Endodermal cell (in vitro differentiated cells): ENCODE measurements around the gene DHX9. TPM values are rescaled to one million over a fixed set of nuclear protein-coding genes. Genes with fewer than 3 reads are reported as not detected.

Source experiments
- DNase-seq: peaks from one replicate; pipeline ENCODE4 v3.0.0-alpha.2; 2017
- H3K27ac ChIP-seq: 2 replicates; pipeline ENCODE4 v1.5.1; 2013; ENCODE audit warnings: mild to moderate bottlenecking, low read depth, low read length, moderate library complexity
- H3K27me3 ChIP-seq: 2 replicates; pipeline ENCODE4 v1.6.1; 2013; ENCODE audit warnings: mild to moderate bottlenecking, low read length, moderate library complexity; ENCODE audit not compliant: insufficient read depth, control insufficient read depth, poor library complexity, severe bottlenecking
- H3K36me3 ChIP-seq: 2 replicates; pipeline ENCODE4 v1.7.0; 2013; ENCODE audit warnings: mild to moderate bottlenecking, low read length, moderate library complexity; ENCODE audit not compliant: control insufficient read depth, insufficient read depth
- H3K4me1 ChIP-seq: one replicate; pipeline ENCODE4 v1.7.0; 2013; ENCODE audit warnings: low read length; ENCODE audit not compliant: control insufficient read depth, insufficient read depth
- H3K4me3 ChIP-seq: 2 replicates; pipeline ENCODE4 v1.5.1; 2013; ENCODE audit warnings: mild to moderate bottlenecking, low read length, moderate library complexity
- H3K9ac ChIP-seq: 2 replicates; pipeline ENCODE4 v1.6.1; 2013; ENCODE audit warnings: mild to moderate bottlenecking, low read length, moderate library complexity; ENCODE audit not compliant: poor library complexity, severe bottlenecking; ENCODE audit errors: extremely low read depth
- H3K9me3 ChIP-seq: 2 replicates; pipeline ENCODE4 v1.6.1; 2013; ENCODE audit warnings: mild to moderate bottlenecking, low read length, moderate library complexity; ENCODE audit not compliant: control insufficient read depth
- H3K27ac Mint-ChIP-seq: 2 replicates; pipeline ENCODE4 v1.8.0; 2020; ENCODE audit warnings: mixed read lengths
- H3K27me3 Mint-ChIP-seq: 2 replicates; pipeline ENCODE4 v1.8.0; 2021; ENCODE audit warnings: mild to moderate bottlenecking, mixed read lengths; ENCODE audit not compliant: insufficient read depth
- H3K36me3 Mint-ChIP-seq: 2 replicates; pipeline ENCODE4 v1.8.0; 2020; ENCODE audit warnings: low read depth, mixed read lengths
- H3K4me1 Mint-ChIP-seq: 2 replicates; pipeline ENCODE4 v1.8.0; 2020; ENCODE audit warnings: mixed read lengths
- H3K4me3 Mint-ChIP-seq: 2 replicates; pipeline ENCODE4 v1.8.0; 2020; ENCODE audit warnings: mild to moderate bottlenecking, moderate library complexity, mixed read lengths
- H3K9me3 Mint-ChIP-seq: 2 replicates; pipeline ENCODE4 v1.8.0; 2020; ENCODE audit warnings: mild to moderate bottlenecking, mixed read lengths
- WGBS, 2 experiments: methylation state at CpG; one replicate each; pipeline versions ENCODE4 v1.1.5 to v1.1.7; 2013; ENCODE audit warnings: missing lambda C conversion rate in 2 of 2, mixed read lengths in 1 of 2; ENCODE audit not compliant: insufficient coverage in 1 of 2, insufficient read length in 1 of 2; 5-methylcytosine and 5-hydroxymethylcytosine counted together
- total RNA-seq, 2 donors: library from RNA; stranded (reverse); fragmentation: NEBNext Ultra II Directional in 1 of 2; extraction: Animal tissue kit (Norgen Biotek cat#: 25700) in 1 of 2; gene quantifications; 2 replicates in 1 of 2; 3 replicates in 1 of 2; pipeline ENCODE4 v1.2.1, GENCODE V29; 2021
- TF ChIP-seq, protein P1 (sequence below): fragments of 200-600 bp; sonication (generic); conservative IDR thresholded peaks from 2 replicates; pipeline ENCODE4 v1.5.0; 2021; ENCODE audit warnings: antibody characterized with exemption, mild to moderate bottlenecking

Gene DHX9
- total RNA-seq, 2 donors from 2014 or later = 264 to 278 TPM

DNA sequence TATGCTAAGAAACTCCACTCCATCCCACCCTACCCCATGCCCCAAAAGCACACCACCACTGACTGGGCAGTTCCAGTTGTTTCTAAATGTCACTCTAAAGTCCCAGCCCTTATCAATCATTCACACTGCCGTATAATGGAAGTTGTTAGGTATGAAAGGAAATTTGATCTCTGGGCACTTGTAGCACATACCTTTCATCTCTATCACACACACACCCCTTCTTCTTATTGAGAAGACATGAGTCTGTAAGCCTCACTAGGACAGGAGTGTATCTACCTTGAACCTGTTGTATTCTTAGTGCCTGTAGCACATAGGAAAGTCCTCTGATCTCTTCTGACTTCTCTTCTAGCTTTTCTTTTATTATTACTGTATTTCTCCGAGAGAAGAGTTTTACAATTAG lies 22.3 kb upstream of the DHX9 start:
- H3K27ac ChIP-seq = no peak overlapping the region
- Mint-ChIP-seq H3K4me1 (no peaks in the 10 kb centered on the region), H3K27me3 (peaks cover 8% of the 10 kb centered on the region), H3K9me3 (no peaks in the 10 kb centered on the region), H3K36me3 (peaks cover 8% of the 10 kb centered on the region), H3K27ac (no peak overlapping the region), H3K4me3 (no peak overlapping the region)
- DNase-seq = no peak
- no CpG with 5 or more reads among the region's 2 CpGs for WGBS, 2 experiments
- H3K4me1 ChIP-seq = no peaks in the 10 kb centered on the region
- no peak overlapping the region for H3K9ac ChIP-seq
- peaks cover 53% of the 10 kb centered on the region for H3K36me3 ChIP-seq
- H3K27me3 ChIP-seq = no peaks in the 10 kb centered on the region
- TF ChIP-seq, protein P1, sequence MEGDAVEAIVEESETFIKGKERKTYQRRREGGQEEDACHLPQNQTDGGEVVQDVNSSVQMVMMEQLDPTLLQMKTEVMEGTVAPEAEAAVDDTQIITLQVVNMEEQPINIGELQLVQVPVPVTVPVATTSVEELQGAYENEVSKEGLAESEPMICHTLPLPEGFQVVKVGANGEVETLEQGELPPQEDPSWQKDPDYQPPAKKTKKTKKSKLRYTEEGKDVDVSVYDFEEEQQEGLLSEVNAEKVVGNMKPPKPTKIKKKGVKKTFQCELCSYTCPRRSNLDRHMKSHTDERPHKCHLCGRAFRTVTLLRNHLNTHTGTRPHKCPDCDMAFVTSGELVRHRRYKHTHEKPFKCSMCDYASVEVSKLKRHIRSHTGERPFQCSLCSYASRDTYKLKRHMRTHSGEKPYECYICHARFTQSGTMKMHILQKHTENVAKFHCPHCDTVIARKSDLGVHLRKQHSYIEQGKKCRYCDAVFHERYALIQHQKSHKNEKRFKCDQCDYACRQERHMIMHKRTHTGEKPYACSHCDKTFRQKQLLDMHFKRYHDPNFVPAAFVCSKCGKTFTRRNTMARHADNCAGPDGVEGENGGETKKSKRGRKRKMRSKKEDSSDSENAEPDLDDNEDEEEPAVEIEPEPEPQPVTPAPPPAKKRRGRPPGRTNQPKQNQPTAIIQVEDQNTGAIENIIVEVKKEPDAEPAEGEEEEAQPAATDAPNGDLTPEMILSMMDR = no peak
- H3K9me3 ChIP-seq = no peaks in the 10 kb centered on the region
- H3K4me3 ChIP-seq = no peak overlapping the region

DNA sequence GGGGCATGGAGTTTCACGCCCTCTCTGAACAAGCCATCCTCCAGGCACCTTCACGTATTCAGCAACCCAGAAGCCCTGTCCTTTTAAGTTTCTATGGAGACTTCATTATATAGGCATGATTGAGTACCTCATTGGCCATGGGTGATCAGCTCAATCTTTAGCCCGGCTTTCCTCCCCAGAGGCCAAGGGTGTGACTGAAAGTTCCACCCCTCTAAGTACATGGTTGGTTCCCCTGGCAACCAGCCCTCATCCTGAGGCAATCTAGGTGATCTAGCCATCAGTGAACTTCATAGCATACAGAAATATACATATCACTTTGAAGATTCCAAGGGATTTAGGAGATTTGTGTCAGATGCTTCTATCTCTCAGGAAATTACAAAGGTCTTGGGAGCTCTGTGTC lies 21.3 kb upstream of the DHX9 start:
- H3K27ac Mint-ChIP-seq = no peak overlapping the region
- no peak overlapping the region for H3K9ac ChIP-seq
- WGBS, 2 experiments = 94% methylated on average over 3 of the region's 3 CpGs; no CpG with 5 or more reads in 1 of the 2 experiments
- TF ChIP-seq, protein P1 = no peak
- no peaks in the 10 kb centered on the region for H3K4me1 ChIP-seq
- peaks cover 60% of the 10 kb centered on the region for H3K36me3 ChIP-seq
- DNase-seq = no peak
- H3K27me3 Mint-ChIP-seq = peaks cover 8% of the 10 kb centered on the region
- H3K4me3 ChIP-seq = no peak overlapping the region
- no peaks in the 10 kb centered on the region for H3K9me3 ChIP-seq
- no peaks in the 10 kb centered on the region for H3K4me1 Mint-ChIP-seq
- H3K4me3 Mint-ChIP-seq = no peak overlapping the region
- no peaks in the 10 kb centered on the region for H3K27me3 ChIP-seq
- peaks cover 8% of the 10 kb centered on the region for H3K36me3 Mint-ChIP-seq
- no peaks in the 10 kb centered on the region for H3K9me3 Mint-ChIP-seq
- H3K27ac ChIP-seq = no peak overlapping the region

- Histone ChIP-seq H3K4me1 (peaks cover under 1% of the 10 kb centered on the region), H3K27ac (no peak overlapping the region), H3K27me3 (no peaks in the 10 kb centered on the region), H3K4me3 (no peak overlapping the region), H3K9ac (no peak overlapping the region), H3K9me3 (no peaks in the 10 kb centered on the region), H3K36me3 (peaks cover 24% of the 10 kb centered on the region)
- TF ChIP-seq, protein P1 = no peak
- peaks cover 8% of the 10 kb centered on the region for H3K36me3 Mint-ChIP-seq
- peaks cover 4% of the 10 kb centered on the region for H3K4me1 Mint-ChIP-seq
- H3K27ac Mint-ChIP-seq = no peak overlapping the region
- 60 to 95% methylated on average over 1 to 3 of the region's 3 CpGs for WGBS, 2 experiments
- DNase-seq = no peak
- no peaks in the 10 kb centered on the region for H3K27me3 Mint-ChIP-seq
- H3K4me3 Mint-ChIP-seq = no peak overlapping the region
- H3K9me3 Mint-ChIP-seq = no peaks in the 10 kb centered on the region
These were observed 15.9 kb upstream of the DHX9 start for GRCh38 chr1:182823220-182823619.
